Adrenal gland (tissue), 5 donors: ENCODE data around the gene KCNMA1.

Experiments used
- CTCF ChIP-seq, 6 experiments: fragments of 450-650 bp in 4 of 6; fragments of 200-600 bp in 2 of 6; sonication (generic) in 1 of 6; IDR thresholded peaks; 1 replicate in 5 of 6; 2 replicates in 1 of 6; pipeline versions ENCODE4 v1.5.1 to v1.8.0; 2016 to 2021; ENCODE audit warnings: antibody characterized with exemption in 6 of 6, mild to moderate bottlenecking in 2 of 6, moderate library complexity in 1 of 6
- POLR2A ChIP-seq, 2 donors: fragments of 450-650 bp; IDR thresholded peaks; one replicate each; pipeline ENCODE4 v1.6.1; 2017; ENCODE audit warnings: antibody characterized with exemption in 2 of 2, mild to moderate bottlenecking in 2 of 2, moderate library complexity in 1 of 2
- donor health status: DM: no; HTN: no; CAD: no.

GRCh38 chr10:77006836-77007511 is 630.6 kb downstream of the KCNMA1 start:
- no peak for TF ChIP-seq CTCF (IDR thresholded peaks at IDR 0.05)
- no peak for TF ChIP-seq POLR2A (IDR thresholded peaks at IDR 0.05)
